ENCODE data around the gene RPS10.

Gene RPS10

DNA sequence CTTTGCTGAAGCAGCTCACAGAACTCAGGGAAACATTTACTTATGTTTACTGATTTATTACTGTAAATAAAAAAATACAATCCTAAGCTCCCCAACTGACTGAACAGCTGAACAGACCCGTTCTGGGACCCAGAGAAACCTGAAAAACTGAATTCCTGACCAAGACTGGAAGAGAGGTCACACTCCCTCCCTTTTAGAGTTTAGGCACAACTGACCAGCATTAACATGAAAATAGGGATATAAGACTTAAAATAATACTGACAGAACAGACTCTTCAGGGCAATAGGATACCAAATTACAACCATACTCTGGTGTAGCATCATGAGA lies 11.7 kb upstream of the RPS10 start:
- Histone ChIP-seq H3K36me3 (ENCODE audit: insufficient read depth, low read length) (no peaks in the 10 kb centered on the region; the same call in 1 of the 2 replicates), H3K4me2 (ENCODE audit: low read length) (no peak overlapping the region), H3F3A (ENCODE audit: insufficient read depth, low read length) (no peaks in the 10 kb centered on the region), H3K9ac (ENCODE audit: low read length) (no peak overlapping the region), H3K9me3 (ENCODE audit: low read length) (peaks cover 3% of the 10 kb centered on the region; the same call in 1 of the 2 replicates), H3K4me1 (ENCODE audit: insufficient read depth, low read length, severe bottlenecking) (peaks cover 4% of the 10 kb centered on the region), H3K79me2 (ENCODE audit: insufficient read depth, low read length) (no peaks in the 10 kb centered on the region), H3K27ac (ENCODE audit: low read depth, low read length, poor library complexity, severe bottlenecking) (no peak overlapping the region), H3K9me2 (ENCODE audit: low read depth, low read length) (no peaks in the 10 kb centered on the region), H4K20me1 (ENCODE audit: insufficient read depth, low read length) (no peaks in the 10 kb centered on the region), H3K27me3 (ENCODE audit: insufficient read depth, low read length) (no peaks in the 10 kb centered on the region), H3K4me3 (ENCODE audit: low read depth, low read length, poor library complexity, severe bottlenecking) (no peak overlapping the region), H2AFZ (ENCODE audit: low read length) (no peak overlapping the region)
- no peak for TF ChIP-seq CTCF (IDR thresholded peaks at IDR 0.05; ENCODE audit: low read length)
- no peak for TF ChIP-seq EZH2 (IDR thresholded peaks at IDR 0.05; ENCODE audit: borderline replicate concordance, low read length)

DNA sequence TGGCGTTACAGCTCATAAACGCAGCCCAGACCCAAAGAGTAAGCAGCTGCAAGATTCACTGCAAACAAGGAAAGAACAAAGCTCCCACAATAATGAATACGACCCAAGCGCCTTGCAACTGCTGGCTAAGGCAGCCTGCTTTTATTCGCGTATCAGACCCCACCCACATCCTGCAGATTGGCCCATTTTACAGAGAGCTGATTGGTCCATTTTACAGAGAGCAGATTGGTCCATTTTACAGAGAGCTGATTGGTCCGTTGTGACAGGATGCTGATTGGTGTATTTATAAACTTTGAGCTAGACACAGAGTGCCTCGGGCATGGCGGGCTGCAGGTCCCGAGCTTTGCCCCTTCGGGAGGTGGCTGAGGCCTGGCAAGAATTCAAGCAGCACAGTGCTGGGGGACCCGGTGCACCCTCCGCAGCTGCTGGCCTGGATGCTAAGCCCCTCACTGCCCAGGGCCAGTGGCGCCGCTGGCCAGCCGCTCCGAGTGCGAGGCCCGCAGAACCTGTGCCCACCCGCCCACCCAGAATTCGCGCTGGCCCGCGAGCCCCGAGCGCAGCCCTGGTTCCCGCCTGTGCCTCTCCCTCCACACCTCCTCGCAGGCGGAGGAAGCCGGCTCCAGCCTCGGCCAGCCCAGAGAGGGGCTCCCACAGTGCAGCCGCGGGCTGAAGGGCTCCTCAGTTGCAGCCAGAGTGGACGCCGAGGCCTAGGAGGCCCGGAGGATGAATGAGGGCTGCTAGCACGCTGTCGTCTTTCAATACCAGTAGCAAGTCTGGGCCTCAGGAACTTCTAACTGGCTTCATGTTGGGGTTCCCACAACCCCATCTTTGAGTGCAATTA lies 11.2 kb upstream of the RPS10 start:
- Histone ChIP-seq H2AFZ (ENCODE audit: low read length) (no peak overlapping the region), H3K79me2 (ENCODE audit: insufficient read depth, low read length) (no peaks in the 10 kb centered on the region), H3K9me2 (ENCODE audit: low read depth, low read length) (no peaks in the 10 kb centered on the region), H4K20me1 (ENCODE audit: insufficient read depth, low read length) (no peaks in the 10 kb centered on the region), H3K4me1 (ENCODE audit: insufficient read depth, low read length, severe bottlenecking) (peaks cover 4% of the 10 kb centered on the region), H3F3A (ENCODE audit: insufficient read depth, low read length) (no peaks in the 10 kb centered on the region), H3K9me3 (ENCODE audit: low read length) (peaks cover 3% of the 10 kb centered on the region; the same call in 1 of the 2 replicates), H3K27ac (ENCODE audit: low read depth, low read length, poor library complexity, severe bottlenecking) (no peak overlapping the region), H3K9ac (ENCODE audit: low read length) (no peak overlapping the region), H3K27me3 (ENCODE audit: insufficient read depth, low read length) (no peaks in the 10 kb centered on the region), H3K4me3 (ENCODE audit: low read depth, low read length, poor library complexity, severe bottlenecking) (no peak overlapping the region), H3K36me3 (ENCODE audit: insufficient read depth, low read length) (no peaks in the 10 kb centered on the region; the same call in 1 of the 2 replicates), H3K4me2 (ENCODE audit: low read length) (no peak overlapping the region)
- TF ChIP-seq EZH2 (IDR thresholded peaks at IDR 0.05; ENCODE audit: borderline replicate concordance, low read length) (no peak), CTCF (IDR thresholded peaks at IDR 0.05; ENCODE audit: low read length) (no peak)

- Histone ChIP-seq H2AFZ (ENCODE audit: low read length) (no peak overlapping the region), H3K9me2 (ENCODE audit: low read depth, low read length) (no peaks in the 10 kb centered on the region), H4K20me1 (ENCODE audit: insufficient read depth, low read length) (no peaks in the 10 kb centered on the region), H3K9ac (ENCODE audit: low read length) (no peak overlapping the region), H3K27me3 (ENCODE audit: insufficient read depth, low read length) (no peaks in the 10 kb centered on the region), H3K4me1 (ENCODE audit: insufficient read depth, low read length, severe bottlenecking) (no peaks in the 10 kb centered on the region), H3K79me2 (ENCODE audit: insufficient read depth, low read length) (no peaks in the 10 kb centered on the region), H3K4me3 (ENCODE audit: low read depth, low read length, poor library complexity, severe bottlenecking) (no peak overlapping the region), H3K4me2 (ENCODE audit: low read length) (no peak overlapping the region), H3F3A (ENCODE audit: insufficient read depth, low read length) (no peaks in the 10 kb centered on the region), H3K9me3 (ENCODE audit: low read length) (peaks cover 8% of the 10 kb centered on the region), H3K27ac (ENCODE audit: low read depth, low read length, poor library complexity, severe bottlenecking) (no peak overlapping the region), H3K36me3 (ENCODE audit: insufficient read depth, low read length) (peaks cover 4% of the 10 kb centered on the region; the same call in 1 of the 2 replicates)
- no peak for TF ChIP-seq CTCF (IDR thresholded peaks at IDR 0.05; ENCODE audit: low read length)
- no peak for TF ChIP-seq EZH2 (IDR thresholded peaks at IDR 0.05; ENCODE audit: borderline replicate concordance, low read length)
These were observed 10.0 kb upstream of the RPS10 start for GRCh38 chr6:34435916-34436315.
